ENCODE data around the gene REEP3.

The REEP3 gene

GRCh38 chr10:63539377-63539776 is 18.2 kb downstream of the REEP3 start:
- CTCF ChIA-PET: interaction anchor here (0.7 to 1.5 kb wide), 3 partner anchors 293 to 373 kb away, joined by 3 to 4 read pairs (median 3); no protein-coding TSS in a partner anchor

DNA sequence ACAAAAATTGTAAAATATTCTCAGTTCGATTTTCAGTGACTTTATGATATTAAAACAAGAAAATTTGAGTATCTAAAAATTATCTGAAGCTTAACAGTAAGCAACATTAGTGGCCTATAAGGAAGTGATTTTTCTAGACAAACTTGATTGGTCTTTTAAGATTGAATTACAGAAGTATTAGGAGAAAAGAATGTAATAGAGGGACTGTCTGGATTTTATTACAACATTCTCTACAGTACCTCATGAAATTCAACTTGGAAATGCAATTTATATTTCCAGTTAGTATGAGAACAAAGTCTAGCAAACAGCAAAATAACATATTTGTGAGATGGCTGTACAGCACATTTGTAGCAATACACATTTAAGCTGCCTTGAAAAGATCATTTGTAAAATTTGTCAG is 18.8 kb downstream of the REEP3 start:
- Histone ChIP-seq H3K36me3 (ENCODE audit: control insufficient read depth in 2 of 2, insufficient read depth in 1 of 2, low read length in 2 of 2) (no peaks in the 10 kb centered on the region), H3K9me3 (ENCODE audit: control insufficient read depth, insufficient read depth, low read depth, low read length) (no peaks in the 10 kb centered on the region), H3K4me1 (ENCODE audit: control insufficient read depth, insufficient read depth, low read length) (peaks cover 8% of the 10 kb centered on the region; the same call in 1 of the 2 replicates), H3K27ac (ENCODE audit: extremely low read depth, low read depth, low read length) (no peak overlapping the region), H3K4me3 (ENCODE audit: low read depth, low read length) (no peak overlapping the region)
- peak; percentile 25; the same call in 1 of the 2 replicates for TF ChIP-seq PRDM6 (tag by site-specific recombination; IDR thresholded peaks at IDR 0.05)
- TF ChIP-seq ZNF140 (tag by site-specific recombination; IDR thresholded peaks at IDR 0.05): no peak
- POLR2A ChIA-PET: interaction anchor here (0.9 kb wide), 1 partner anchor 18 kb away, joined by 3 read pairs; no protein-coding TSS in a partner anchor
- CTCF ChIA-PET: interaction anchor here (0.7 to 1.5 kb wide), 2 partner anchors 373 to 499 kb away, joined by 3 to 4 read pairs; no protein-coding TSS in a partner anchor

More at GRCh38 chr10:63539377-63539776, 18.2 kb downstream of the REEP3 start:
- Histone ChIP-seq H3K27ac (ENCODE audit: extremely low read depth, low read depth, low read length) (no peak overlapping the region), H3K4me3 (ENCODE audit: low read depth, low read length) (no peak overlapping the region), H3K36me3 (ENCODE audit: control insufficient read depth in 2 of 2, insufficient read depth in 1 of 2, low read length in 2 of 2) (no peaks in the 10 kb centered on the region), H3K9me3 (ENCODE audit: control insufficient read depth, insufficient read depth, low read depth, low read length) (no peaks in the 10 kb centered on the region), H3K4me1 (ENCODE audit: control insufficient read depth, insufficient read depth, low read length) (peaks cover 7% of the 10 kb centered on the region; the same call in 1 of the 2 replicates)
- POLR2A ChIA-PET: interaction anchor here (0.9 kb wide), 1 partner anchor 18 kb away, joined by 3 read pairs; no protein-coding TSS in a partner anchor
- TF ChIP-seq SP2 (tag by site-specific recombination; IDR thresholded peaks at IDR 0.05) (no peak), ZBTB49 (tag by site-specific recombination; IDR thresholded peaks at IDR 0.05; ENCODE audit: low read depth) (no peak), ZNF121 (tag by site-specific recombination; IDR thresholded peaks at IDR 0.05) (peak; percentile 63; the same call in 1 of the 2 replicates), ZNF416 (tag by site-specific recombination; IDR thresholded peaks at IDR 0.05) (no peak), ZNF76 (tag by site-specific recombination; IDR thresholded peaks at IDR 0.05; ENCODE audit: borderline replicate concordance, low read depth) (no peak)

DNA sequence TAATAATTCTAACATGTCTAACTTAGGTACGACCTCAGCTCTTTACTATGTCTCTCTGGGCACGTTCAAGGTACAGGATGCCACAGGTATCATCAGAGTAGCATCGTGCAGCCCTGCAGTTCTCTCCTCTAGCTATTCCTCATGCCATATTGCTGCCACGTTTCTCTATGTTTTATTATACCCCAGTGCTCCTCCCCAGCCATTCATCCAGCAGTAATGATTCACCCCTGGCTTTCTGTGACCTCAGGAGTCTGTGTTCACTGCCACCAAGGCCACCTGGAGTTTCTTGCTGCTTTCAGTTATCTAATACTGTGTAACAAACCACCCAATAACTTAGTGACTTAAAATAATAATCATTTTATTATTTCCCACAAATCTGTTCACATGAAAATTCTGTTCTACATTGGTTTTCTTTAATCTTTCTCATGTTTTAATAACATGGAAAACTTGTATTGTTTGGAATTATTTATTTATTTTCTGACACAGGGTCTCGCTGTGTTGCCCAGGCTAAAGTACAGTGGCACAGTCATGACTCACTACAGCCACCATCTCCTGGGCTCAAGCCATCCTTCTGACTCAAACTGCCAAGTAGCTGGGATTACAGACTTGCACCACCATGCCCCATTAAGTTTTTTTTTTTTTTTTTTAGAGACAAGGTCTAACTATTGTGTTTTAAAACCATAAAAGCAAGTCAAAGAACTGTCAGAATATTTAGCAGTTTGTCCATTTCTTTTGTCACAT is 21.8 kb downstream of the REEP3 start:
- CTCF ChIA-PET: no interaction called here
- Histone ChIP-seq H3K9me3 (ENCODE audit: control insufficient read depth, insufficient read depth, low read depth, low read length) (no peaks in the 10 kb centered on the region), H3K36me3 (ENCODE audit: control insufficient read depth in 2 of 2, insufficient read depth in 1 of 2, low read length in 2 of 2) (no peaks in the 10 kb centered on the region), H3K4me3 (ENCODE audit: low read depth, low read length) (no peak overlapping the region), H3K4me1 (ENCODE audit: control insufficient read depth, insufficient read depth, low read length) (peaks cover 8% of the 10 kb centered on the region; the same call in 1 of the 2 replicates), H3K27ac (ENCODE audit: extremely low read depth, low read depth, low read length) (no peak overlapping the region)
- POLR2A ChIA-PET: no interaction called here
- TF ChIP-seq SP7 (tag by site-specific recombination; IDR thresholded peaks at IDR 0.05): 0 out of 2 replicates have a peak, but pooled peaks have one; percentile 11
- no peak for TF ChIP-seq ZBTB8A (tag by site-specific recombination; IDR thresholded peaks at IDR 0.05)
- peak; percentile 67; the same call in 1 of the 2 replicates for TF ChIP-seq ZNF121 (tag by site-specific recombination; IDR thresholded peaks at IDR 0.05)
- TF ChIP-seq, protein P1, sequence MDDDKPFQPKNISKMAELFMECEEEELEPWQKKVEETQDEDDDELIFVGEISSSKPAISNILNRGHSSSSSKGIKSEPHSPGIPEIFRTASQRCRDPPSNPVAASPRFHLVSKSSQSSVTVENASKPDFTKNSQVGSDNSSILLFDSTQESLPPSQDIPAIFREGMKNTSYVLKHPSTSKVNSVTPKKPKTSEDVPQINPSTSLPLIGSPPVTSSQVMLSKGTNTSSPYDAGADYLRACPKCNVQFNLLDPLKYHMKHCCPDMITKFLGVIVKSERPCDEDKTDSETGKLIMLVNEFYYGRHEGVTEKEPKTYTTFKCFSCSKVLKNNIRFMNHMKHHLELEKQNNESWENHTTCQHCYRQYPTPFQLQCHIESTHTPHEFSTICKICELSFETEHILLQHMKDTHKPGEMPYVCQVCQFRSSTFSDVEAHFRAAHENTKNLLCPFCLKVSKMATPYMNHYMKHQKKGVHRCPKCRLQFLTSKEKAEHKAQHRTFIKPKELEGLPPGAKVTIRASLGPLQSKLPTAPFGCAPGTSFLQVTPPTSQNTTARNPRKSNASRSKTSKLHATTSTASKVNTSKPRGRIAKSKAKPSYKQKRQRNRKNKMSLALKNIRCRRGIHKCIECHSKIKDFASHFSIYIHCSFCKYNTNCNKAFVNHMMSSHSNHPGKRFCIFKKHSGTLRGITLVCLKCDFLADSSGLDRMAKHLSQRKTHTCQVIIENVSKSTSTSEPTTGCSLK (tag by site-specific recombination; IDR thresholded peaks at IDR 0.05): no peak
- TF ChIP-seq, protein P2, sequence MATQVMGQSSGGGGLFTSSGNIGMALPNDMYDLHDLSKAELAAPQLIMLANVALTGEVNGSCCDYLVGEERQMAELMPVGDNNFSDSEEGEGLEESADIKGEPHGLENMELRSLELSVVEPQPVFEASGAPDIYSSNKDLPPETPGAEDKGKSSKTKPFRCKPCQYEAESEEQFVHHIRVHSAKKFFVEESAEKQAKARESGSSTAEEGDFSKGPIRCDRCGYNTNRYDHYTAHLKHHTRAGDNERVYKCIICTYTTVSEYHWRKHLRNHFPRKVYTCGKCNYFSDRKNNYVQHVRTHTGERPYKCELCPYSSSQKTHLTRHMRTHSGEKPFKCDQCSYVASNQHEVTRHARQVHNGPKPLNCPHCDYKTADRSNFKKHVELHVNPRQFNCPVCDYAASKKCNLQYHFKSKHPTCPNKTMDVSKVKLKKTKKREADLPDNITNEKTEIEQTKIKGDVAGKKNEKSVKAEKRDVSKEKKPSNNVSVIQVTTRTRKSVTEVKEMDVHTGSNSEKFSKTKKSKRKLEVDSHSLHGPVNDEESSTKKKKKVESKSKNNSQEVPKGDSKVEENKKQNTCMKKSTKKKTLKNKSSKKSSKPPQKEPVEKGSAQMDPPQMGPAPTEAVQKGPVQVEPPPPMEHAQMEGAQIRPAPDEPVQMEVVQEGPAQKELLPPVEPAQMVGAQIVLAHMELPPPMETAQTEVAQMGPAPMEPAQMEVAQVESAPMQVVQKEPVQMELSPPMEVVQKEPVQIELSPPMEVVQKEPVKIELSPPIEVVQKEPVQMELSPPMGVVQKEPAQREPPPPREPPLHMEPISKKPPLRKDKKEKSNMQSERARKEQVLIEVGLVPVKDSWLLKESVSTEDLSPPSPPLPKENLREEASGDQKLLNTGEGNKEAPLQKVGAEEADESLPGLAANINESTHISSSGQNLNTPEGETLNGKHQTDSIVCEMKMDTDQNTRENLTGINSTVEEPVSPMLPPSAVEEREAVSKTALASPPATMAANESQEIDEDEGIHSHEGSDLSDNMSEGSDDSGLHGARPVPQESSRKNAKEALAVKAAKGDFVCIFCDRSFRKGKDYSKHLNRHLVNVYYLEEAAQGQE (tag by site-specific recombination; IDR thresholded peaks at IDR 0.05): no peak
- TF ChIP-seq ZNF433 (tag by site-specific recombination; IDR thresholded peaks at IDR 0.05; ENCODE audit: low read depth): no peak
